Esophagus (tissue), 2 donors: Measurements from ENCODE around the gene EID1. TPM values are rescaled to one million over a fixed set of nuclear protein-coding genes. Genes with fewer than 3 reads are reported as not detected.

ENCODE experiments used
- H3K27ac ChIP-seq, 2 donors: one replicate each; pipeline ENCODE4 v1.5.1; 2013; ENCODE audit warnings: low read depth in 2 of 2, mild to moderate bottlenecking in 2 of 2, inconsistent platforms in 1 of 2, low read length in 1 of 2, moderate library complexity in 1 of 2
- H3K27me3 ChIP-seq, 2 donors: one replicate each; pipeline ENCODE4 v1.6.1; 2013; ENCODE audit warnings: low read length in 2 of 2, control low read depth in 1 of 2, mild to moderate bottlenecking in 1 of 2; ENCODE audit not compliant: insufficient read depth in 2 of 2, control insufficient read depth in 1 of 2
- H3K36me3 ChIP-seq, 2 donors: one replicate each; pipeline ENCODE4 v1.6.1; 2013; ENCODE audit warnings: low read length in 1 of 2; ENCODE audit not compliant: control insufficient read depth in 2 of 2, insufficient read depth in 2 of 2
- H3K4me1 ChIP-seq, 2 donors: one replicate each; pipeline ENCODE4 v1.6.1; 2013; ENCODE audit warnings: low read length in 1 of 2; ENCODE audit not compliant: control insufficient read depth in 2 of 2, insufficient read depth in 2 of 2
- H3K4me3 ChIP-seq, 2 donors: one replicate each; pipeline ENCODE4 v1.5.1; 2013; ENCODE audit warnings: low read length in 2 of 2, mild to moderate bottlenecking in 2 of 2, low read depth in 1 of 2, moderate library complexity in 1 of 2
- H3K9me3 ChIP-seq, 2 donors: one replicate each; pipeline ENCODE4 v1.6.1; 2013; ENCODE audit warnings: mild to moderate bottlenecking in 2 of 2, low read depth in 1 of 2, low read length in 1 of 2, moderate library complexity in 1 of 2; ENCODE audit not compliant: control insufficient read depth in 2 of 2, insufficient read depth in 1 of 2
- WGBS, 2 donors: extraction: QIAGEN DNeasy Blood & Tissue Kit; methylation state at CpG; one replicate each; pipeline ENCODE4 v1.1.7; 2013; 5-methylcytosine and 5-hydroxymethylcytosine counted together
- polyA plus RNA-seq, 2 donors: library from polyadenylated mRNA; stranded (reverse); fragments of 200-250 nt; gene quantifications; one replicate each; pipeline ENCODE4 v1.2.3, GENCODE V29; 2013
- donor health status: healthy with polysubstance abuse.
- donor health status: Bipolar disorder and iron deficiency.

Gene EID1
- polyA plus RNA-seq, 2 donors = 41.7 to 54.2 TPM

- H3K4me1 ChIP-seq = no peaks in the 10 kb centered on the region
- no peaks in the 10 kb centered on the region for H3K9me3 ChIP-seq
- H3K4me3 ChIP-seq = no peak overlapping the region
- no peaks in the 10 kb centered on the region for H3K27me3 ChIP-seq
- no peak overlapping the region for H3K27ac ChIP-seq
- 38 to 64% methylated on average over 2 of the region's 2 CpGs for WGBS, 2 donors
- H3K36me3 ChIP-seq = no peaks in the 10 kb centered on the region
Measured at GRCh38 chr15:48866141-48866563, 11.8 kb upstream of the EID1 start.

- Histone ChIP-seq H3K27ac (no peak overlapping the region), H3K4me3 (no peak overlapping the region), H3K4me1 (no peaks in the 10 kb centered on the region), H3K9me3 (no peaks in the 10 kb centered on the region), H3K36me3 (no peaks in the 10 kb centered on the region), H3K27me3 (no peaks in the 10 kb centered on the region)
Measured at GRCh38 chr15:48868023-48868422, 9.9 kb upstream of the EID1 start.

- Histone ChIP-seq H3K27me3 (no peaks in the 10 kb centered on the region), H3K4me1 (no peaks in the 10 kb centered on the region), H3K36me3 (no peaks in the 10 kb centered on the region), H3K4me3 (no peak overlapping the region), H3K9me3 (no peaks in the 10 kb centered on the region), H3K27ac (no peak overlapping the region)
- WGBS, 2 donors = 36 to 40% methylated on average over 2 of the region's 2 CpGs
Measured at GRCh38 chr15:48868536-48868935, 9.4 kb upstream of the EID1 start.

DNA sequence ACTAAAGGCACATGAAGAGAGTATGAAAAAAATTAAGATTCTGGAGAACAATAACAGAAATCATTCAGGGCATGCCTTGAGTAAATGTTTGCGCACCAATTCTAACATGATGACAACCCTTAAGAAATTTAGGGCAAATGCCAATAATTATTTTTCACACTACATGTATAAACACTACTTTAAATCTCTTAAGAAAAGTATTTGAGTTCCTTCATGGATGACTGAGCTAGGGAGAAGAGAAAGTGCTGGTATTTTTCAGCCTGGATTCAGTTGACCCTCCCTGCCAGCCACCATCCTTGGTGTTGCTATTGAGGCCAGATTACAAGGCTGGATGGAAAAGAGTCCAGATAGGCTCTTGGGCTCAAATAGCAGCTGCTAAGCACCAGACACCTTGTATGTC lies 8.0 kb upstream of the EID1 start:
- H3K4me3 ChIP-seq = no peak overlapping the region
- 93 to 94% methylated on average over 1 of the region's 1 CpG for WGBS, 2 donors
- no peaks in the 10 kb centered on the region for H3K4me1 ChIP-seq
- H3K36me3 ChIP-seq = no peaks in the 10 kb centered on the region
- H3K9me3 ChIP-seq = no peaks in the 10 kb centered on the region
- H3K27me3 ChIP-seq = no peaks in the 10 kb centered on the region
- no peak overlapping the region for H3K27ac ChIP-seq

GRCh38 chr15:48871542-48871941 lies 6.4 kb upstream of the EID1 start:
- Histone ChIP-seq H3K27ac (no peak overlapping the region), H3K36me3 (no peaks in the 10 kb centered on the region), H3K4me3 (no peak overlapping the region), H3K27me3 (no peaks in the 10 kb centered on the region), H3K4me1 (no peaks in the 10 kb centered on the region), H3K9me3 (no peaks in the 10 kb centered on the region)

DNA sequence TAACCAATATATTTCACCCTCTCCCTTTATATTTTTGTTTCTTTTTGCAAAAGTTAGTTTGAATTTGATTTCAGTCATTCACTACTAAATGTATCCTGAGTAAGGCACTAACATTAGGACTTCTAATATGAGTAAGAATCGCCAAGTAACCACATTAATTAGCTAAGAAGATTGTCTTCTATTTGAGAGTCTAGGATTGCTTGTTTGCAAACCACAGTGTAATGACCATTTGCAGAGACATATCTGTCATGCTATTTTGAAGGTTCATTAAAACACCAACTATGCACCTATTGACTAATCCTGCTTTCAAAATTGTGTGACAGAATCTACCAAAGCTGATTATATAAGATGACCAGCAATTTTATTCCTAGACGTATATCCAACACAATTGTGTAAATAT lies 5.3 kb upstream of the EID1 start:
- Histone ChIP-seq H3K36me3 (no peaks in the 10 kb centered on the region), H3K4me1 (no peaks in the 10 kb centered on the region), H3K27ac (no peak overlapping the region), H3K4me3 (no peak overlapping the region), H3K9me3 (no peaks in the 10 kb centered on the region), H3K27me3 (no peaks in the 10 kb centered on the region)
- WGBS, 2 donors = 79% methylated on average over 2 of the region's 2 CpGs

- Histone ChIP-seq H3K4me1 (no peaks in the 10 kb centered on the region), H3K27ac (no peak overlapping the region), H3K36me3 (no peaks in the 10 kb centered on the region), H3K4me3 (no peak overlapping the region), H3K27me3 (no peaks in the 10 kb centered on the region), H3K9me3 (no peaks in the 10 kb centered on the region)
- 68 to 72% methylated on average over 2 of the region's 2 CpGs for WGBS, 2 donors
Measured at GRCh38 chr15:48875241-48875960, 2.5 kb upstream of the EID1 start.

DNA sequence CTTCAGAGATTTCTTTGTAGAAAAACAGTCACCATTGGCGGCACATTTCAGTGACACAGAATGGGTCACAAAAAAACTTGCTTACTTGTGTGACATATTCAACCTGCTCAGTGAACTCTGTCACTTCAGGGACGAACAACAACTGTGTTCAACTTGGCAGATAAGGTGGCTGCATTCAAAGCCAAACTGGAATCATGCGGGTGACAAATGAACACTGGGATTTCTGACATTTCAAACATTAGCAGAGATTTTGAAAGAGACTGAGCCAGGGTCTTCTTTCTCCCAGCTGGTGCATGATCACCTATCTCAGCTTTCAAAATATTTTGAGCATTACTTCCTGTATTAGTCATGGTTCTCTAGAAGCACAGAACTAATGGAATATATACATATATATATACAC lies 1.9 kb upstream of the EID1 start:
- WGBS, 2 donors = 78 to 80% methylated on average over 3 of the region's 3 CpGs
- H3K27ac ChIP-seq = no peak overlapping the region
- H3K9me3 ChIP-seq = no peaks in the 10 kb centered on the region
- H3K36me3 ChIP-seq = no peaks in the 10 kb centered on the region
- H3K27me3 ChIP-seq = no peaks in the 10 kb centered on the region
- no peak overlapping the region for H3K4me3 ChIP-seq
- no peaks in the 10 kb centered on the region for H3K4me1 ChIP-seq

DNA sequence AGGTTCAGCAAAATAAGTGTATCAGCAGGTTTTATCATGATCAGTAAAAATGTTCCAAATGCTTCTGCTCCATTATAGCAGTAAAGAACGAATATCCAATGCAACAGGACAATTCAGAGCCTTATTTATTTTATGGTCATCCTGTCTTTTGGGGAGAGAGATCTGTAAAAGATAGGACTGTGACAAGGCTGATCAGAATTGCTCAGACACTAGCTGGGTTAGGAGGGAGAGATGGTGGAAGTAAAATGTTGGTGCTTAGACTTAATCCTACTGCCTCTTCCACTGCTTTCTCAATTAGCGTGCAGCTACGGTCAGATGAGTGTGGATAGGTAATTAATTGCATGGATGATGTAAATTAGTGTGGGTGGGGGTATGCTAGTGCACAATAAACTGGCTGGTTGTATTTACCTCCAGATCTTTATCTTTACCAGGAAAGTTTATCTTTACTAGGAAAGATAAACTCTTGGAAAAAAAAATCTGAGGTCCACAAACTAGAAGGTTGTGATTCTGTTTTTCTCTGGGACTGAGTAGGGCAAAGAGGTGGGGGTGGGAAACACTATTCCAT lies 2.2 kb downstream of the EID1 start:
- Histone ChIP-seq H3K9me3 (no peaks in the 10 kb centered on the region), H3K4me1 (no peaks in the 10 kb centered on the region), H3K27ac (no peak overlapping the region), H3K27me3 (no peaks in the 10 kb centered on the region), H3K4me3 (no peak overlapping the region), H3K36me3 (no peaks in the 10 kb centered on the region)
- WGBS, 2 donors = 63 to 70% methylated on average over 3 of the region's 3 CpGs

DNA sequence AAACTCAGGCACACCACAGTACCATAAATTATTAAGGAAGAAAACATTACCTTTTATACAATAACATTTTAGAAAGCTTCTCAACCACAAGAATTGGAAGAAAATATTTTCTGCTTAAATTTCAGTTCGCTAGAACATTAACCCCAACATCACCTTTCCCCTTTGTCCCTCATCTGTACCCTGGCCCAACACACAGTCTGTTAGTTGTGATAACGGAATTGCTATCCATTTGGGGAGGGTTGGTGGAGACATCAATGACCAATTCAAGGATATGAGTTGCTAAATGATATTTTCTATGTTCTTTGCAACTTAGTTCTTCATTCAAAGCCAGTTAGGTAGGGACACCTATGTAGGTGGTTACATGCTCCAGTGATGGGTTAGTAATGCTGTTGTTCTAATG lies 5.8 kb downstream of the EID1 start:
- Histone ChIP-seq H3K27ac (no peak overlapping the region), H3K4me3 (no peak overlapping the region), H3K36me3 (no peaks in the 10 kb centered on the region), H3K4me1 (no peaks in the 10 kb centered on the region), H3K9me3 (no peaks in the 10 kb centered on the region), H3K27me3 (no peaks in the 10 kb centered on the region)
- WGBS, 2 donors = 83 to 91% methylated on average over 2 of the region's 2 CpGs
